ENCODE data around the gene RFWD3. TPM values are rescaled to one million over a fixed set of nuclear protein-coding genes. Genes with fewer than 3 reads are reported as not detected.

Gene RFWD3
- total RNA-seq: 10 to 100 TPM in 5 of 8 experiments, 1 to 10 TPM in 3; 9.1 to 46.0 (median 12.6) TPM

- peak within 1 kb of the TSS; percentile 57 to 93 (median 69) for H3K4me3 ChIP-seq
- ATAC-seq (replicated peaks in 6 of 8): peak; percentile 98 to 100 (median 100)
- 0 to 4% (median 0%) methylated on average over 1 to 47 of the region's 63 CpGs for WGBS, 10 experiments
- in situ Hi-C loops (cut with MboI; ENCODE audit: low pct_unique_long_range_greater_than_20kb in 2 of 9, low sequenced_read_pairs in 9 of 9, unreplicated experiment in 9 of 9): no loop called here
- peaks cover 2 to 5% of the 10 kb centered on the region in 2 donors for H3K4me1 ChIP-seq (replicated peaks in 1 of 2)
- H3K27ac ChIP-seq: peak within 1 kb of the TSS; percentile 10 to 81
These were observed at the start of gene RFWD3 for GRCh38 chr16:74666425-74667254. RFWD3 (minus strand) TSS chr16:74666877; CDS start chr16:74661449, 5,428 bp downstream.

DNA sequence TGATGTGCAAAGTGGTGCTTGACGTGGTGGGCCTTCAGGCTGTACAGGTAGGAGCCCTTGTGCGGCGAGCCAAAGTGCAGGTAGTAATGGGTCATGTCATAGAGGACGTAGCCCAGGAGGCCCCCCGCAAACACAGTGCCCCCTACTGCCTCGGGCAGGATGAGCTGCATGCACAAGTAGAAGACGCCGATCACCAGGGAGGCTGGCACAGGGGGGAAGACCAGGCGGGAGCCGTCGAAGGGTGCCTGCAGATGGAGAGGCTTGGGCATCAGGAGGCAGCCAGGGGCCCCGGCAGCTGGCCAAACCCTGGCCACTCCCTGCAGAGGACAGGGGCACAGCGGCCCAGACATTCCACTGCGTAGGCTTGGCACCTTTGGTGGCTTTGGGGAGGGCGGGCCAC lies 49.7 kb upstream of the RFWD3 start:
- ATAC-seq (replicated peaks in 6 of 8): no peak
- in situ Hi-C loops (cut with MboI; ENCODE audit: low pct_unique_long_range_greater_than_20kb in 2 of 9, low sequenced_read_pairs in 9 of 9, unreplicated experiment in 9 of 9): loop anchor here in 7 of 9 experiments (10.0 to 25.0 kb wide), 3 partner anchors 138 to 396 kb away; partner anchors contain the start of gene LDHD (in 1 of the 7)
- WGBS, 10 experiments: 38 to 93% (median 73%) methylated on average over 1 to 10 of the region's 15 CpGs; no CpG with 5 or more reads in 3 of the 10 experiments
- no peak overlapping the region for H3K27ac ChIP-seq
- no peak overlapping the region for H3K4me3 ChIP-seq
- no peaks in the 10 kb centered on the region for H3K4me1 ChIP-seq (replicated peaks in 1 of 2)

DNA sequence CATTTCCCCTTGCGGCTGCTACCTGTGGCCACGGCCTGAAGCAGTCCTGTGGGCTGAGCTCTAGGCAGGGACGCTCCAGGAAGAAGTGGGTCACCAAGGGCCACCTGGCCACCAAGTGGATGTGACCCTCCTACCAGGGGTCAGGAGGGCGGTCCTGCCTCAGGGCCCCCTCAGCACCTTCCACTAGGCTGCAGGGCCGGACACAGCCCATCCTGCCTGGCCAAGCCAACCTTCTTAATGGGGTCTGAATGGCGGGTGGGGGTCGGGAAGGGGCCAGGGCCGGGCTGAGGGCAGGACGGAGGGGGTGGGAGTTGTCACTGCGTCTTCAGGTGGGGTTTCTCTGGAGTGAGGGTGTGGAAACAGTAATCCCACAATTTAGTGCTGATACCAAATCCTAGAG lies 47.2 kb upstream of the RFWD3 start:
- Histone ChIP-seq H3K27ac (no peak overlapping the region), H3K4me1 (replicated peaks in 1 of 2) (no peaks in the 10 kb centered on the region), H3K4me3 (no peak overlapping the region)
- 60% methylated on average over 1 of the region's 10 CpGs; no CpG with 5 or more reads in 9 of the 10 experiments for WGBS, 10 experiments
- ATAC-seq (replicated peaks in 6 of 8): no peak
- in situ Hi-C loops (cut with MboI; ENCODE audit: low pct_unique_long_range_greater_than_20kb in 2 of 9, low sequenced_read_pairs in 9 of 9, unreplicated experiment in 9 of 9): loop anchor here in 7 of 9 experiments (10.0 to 25.0 kb wide), 3 partner anchors 141 to 398 kb away; partner anchors contain the start of gene LDHD (in 1 of the 7)

- peak in 2 of 8 experiments; percentile 22 to 25 for ATAC-seq (replicated peaks in 6 of 8)
- Histone ChIP-seq H3K27ac (no peak overlapping the region), H3K4me1 (replicated peaks in 1 of 2) (no peaks in the 10 kb centered on the region), H3K4me3 (no peak overlapping the region)
- WGBS, 10 experiments: 17 to 100% (median 50%) methylated on average over 1 to 2 of the region's 10 CpGs; no CpG with 5 or more reads in 7 of the 10 experiments
- in situ Hi-C loops (cut with MboI; ENCODE audit: low pct_unique_long_range_greater_than_20kb in 2 of 9, low sequenced_read_pairs in 9 of 9, unreplicated experiment in 9 of 9): loop anchor here in 7 of 9 experiments (10.0 to 25.0 kb wide), 3 partner anchors 141 to 399 kb away; partner anchors contain the start of gene LDHD (in 1 of the 7)
These were observed 46.6 kb upstream of the RFWD3 start for GRCh38 chr16:74713325-74713724.

- Histone ChIP-seq H3K27ac (no peak overlapping the region), H3K4me3 (no peak overlapping the region), H3K4me1 (replicated peaks in 1 of 2) (no peaks in the 10 kb centered on the region)
- ATAC-seq (replicated peaks in 6 of 8): no peak
- in situ Hi-C loops (cut with MboI; ENCODE audit: low pct_unique_long_range_greater_than_20kb in 2 of 9, low sequenced_read_pairs in 9 of 9, unreplicated experiment in 9 of 9): loop anchor here in 7 of 9 experiments (10.0 to 25.0 kb wide), 3 partner anchors 143 to 400 kb away; partner anchors contain the start of gene LDHD (in 1 of the 7)
- 50 to 100% (median 80%) methylated on average over 1 to 3 of the region's 12 CpGs; no CpG with 5 or more reads in 3 of the 10 experiments for WGBS, 10 experiments
These were observed 45.3 kb upstream of the RFWD3 start for GRCh38 chr16:74711938-74712337.

DNA sequence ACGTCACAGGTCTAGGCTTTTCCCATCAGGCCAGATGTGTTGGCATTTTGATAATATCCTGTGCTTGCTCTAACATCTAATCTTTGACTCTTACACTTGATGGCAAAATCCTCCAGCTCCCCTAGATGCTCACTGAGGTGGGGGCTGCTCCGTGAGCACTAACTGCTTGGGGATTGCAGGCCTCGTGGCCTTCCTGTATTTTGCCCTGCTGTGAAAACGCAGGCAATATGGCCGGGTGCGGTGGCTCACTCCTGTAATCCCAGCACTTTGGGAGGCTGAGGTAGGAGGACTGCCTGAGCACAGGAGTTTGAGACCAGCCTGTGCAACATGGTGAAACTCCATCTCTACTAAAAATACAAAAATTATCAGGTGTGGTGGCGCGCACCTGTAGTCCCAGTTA lies 43.7 kb upstream of the RFWD3 start:
- no peak for ATAC-seq (replicated peaks in 6 of 8)
- Histone ChIP-seq H3K4me1 (replicated peaks in 1 of 2) (no peaks in the 10 kb centered on the region), H3K4me3 (no peak overlapping the region), H3K27ac (no peak overlapping the region)
- WGBS, 10 experiments: 86 to 100% (median 100%) methylated on average over 1 to 3 of the region's 8 CpGs; no CpG with 5 or more reads in 5 of the 10 experiments
- in situ Hi-C loops (cut with MboI; ENCODE audit: low pct_unique_long_range_greater_than_20kb in 2 of 9, low sequenced_read_pairs in 9 of 9, unreplicated experiment in 9 of 9): loop anchor here in 7 of 9 experiments (10.0 to 25.0 kb wide), 3 partner anchors 144 to 402 kb away; partner anchors contain the start of gene LDHD (in 1 of the 7)

DNA sequence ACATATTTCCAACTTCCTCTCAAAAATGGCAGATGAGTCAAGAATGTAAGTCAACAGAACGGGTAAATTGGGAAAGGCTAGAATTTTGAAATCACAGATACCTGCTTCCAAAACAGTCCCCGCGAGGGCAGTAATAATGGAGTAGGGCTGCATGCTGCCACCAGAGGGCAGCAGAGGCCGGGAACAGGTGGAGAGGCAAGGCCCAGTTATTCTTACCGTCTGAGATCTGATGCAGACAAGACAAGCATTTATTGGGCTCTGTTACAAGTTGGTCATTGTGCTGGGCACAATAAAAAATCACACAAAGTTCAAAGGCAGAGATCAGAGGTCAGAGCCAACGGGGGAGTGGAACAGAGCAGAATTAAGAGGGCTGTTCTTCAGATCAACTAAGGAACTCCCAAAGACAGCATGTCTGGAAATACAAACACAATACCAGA lies 42.8 kb upstream of the RFWD3 start:
- Histone ChIP-seq H3K4me3 (no peak overlapping the region), H3K4me1 (replicated peaks in 1 of 2) (no peaks in the 10 kb centered on the region), H3K27ac (no peak overlapping the region)
- WGBS, 10 experiments: 0 to 6% (median 0%) methylated on average over 1 to 6 of the region's 6 CpGs; no CpG with 5 or more reads in 2 of the 10 experiments
- in situ Hi-C loops (cut with MboI; ENCODE audit: low pct_unique_long_range_greater_than_20kb in 2 of 9, low sequenced_read_pairs in 9 of 9, unreplicated experiment in 9 of 9): loop anchor here in 7 of 9 experiments (10.0 to 25.0 kb wide), 3 partner anchors 153 to 403 kb away; partner anchors contain the start of gene LDHD (in 1 of the 7)
- peak; percentile 92 to 99 (median 98) for ATAC-seq (replicated peaks in 6 of 8)

- no peak within 1 kb of the TSS for H3K27ac ChIP-seq
- WGBS, 10 experiments: 3 to 100% (median 31%) methylated on average over 1 to 14 of the region's 35 CpGs; no CpG with 5 or more reads in 3 of the 10 experiments
- in situ Hi-C loops (cut with MboI; ENCODE audit: low pct_unique_long_range_greater_than_20kb in 2 of 9, low sequenced_read_pairs in 9 of 9, unreplicated experiment in 9 of 9): loop anchor here in 7 of 9 experiments (10.0 to 25.0 kb wide), 3 partner anchors 162 to 412 kb away; partner anchors contain the start of gene LDHD (in 1 of the 7)
These were observed 34.0 kb upstream of the RFWD3 start, which contains the start of gene MLKL for GRCh38 chr16:74700438-74701225. MLKL (minus strand) TSS chr16:74700862; CDS start chr16:74695757, 5,105 bp downstream.

DNA sequence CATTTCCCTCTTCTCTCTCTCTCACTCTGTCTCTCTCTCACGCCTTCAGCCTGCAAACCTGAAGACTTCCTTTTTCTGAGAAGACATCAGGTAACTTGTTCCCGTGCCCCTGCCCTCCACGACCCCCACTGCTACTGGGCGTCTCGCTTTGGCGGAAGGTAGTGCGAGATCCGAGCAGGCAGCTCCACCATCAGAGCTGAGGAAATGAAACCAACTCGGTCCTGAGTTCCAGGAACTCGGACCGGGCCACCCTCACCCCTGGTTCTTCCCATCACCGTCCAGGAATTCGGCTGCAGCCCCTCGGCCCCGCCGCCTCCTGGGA lies 33.4 kb upstream of the RFWD3 start:
- in situ Hi-C loops (cut with MboI; ENCODE audit: low pct_unique_long_range_greater_than_20kb in 2 of 9, low sequenced_read_pairs in 9 of 9, unreplicated experiment in 9 of 9): loop anchor here in 7 of 9 experiments (10.0 to 25.0 kb wide), 3 partner anchors 162 to 412 kb away; partner anchors contain the start of gene LDHD (in 1 of the 7)
- no peak overlapping the region for H3K27ac ChIP-seq
- peaks cover 0 to 2% of the 10 kb centered on the region in 2 donors for H3K4me1 ChIP-seq (replicated peaks in 1 of 2)
- H3K4me3 ChIP-seq: peak overlapping the region in 2 of 5 donors; percentile 12 to 16
- ATAC-seq (replicated peaks in 6 of 8): peak in 3 of 8 experiments; percentile 8 to 27 (median 11)
- 0 to 60% (median 3%) methylated on average over 1 to 11 of the region's 16 CpGs; no CpG with 5 or more reads in 3 of the 10 experiments for WGBS, 10 experiments

More at GRCh38 chr16:74700438-74701225, 34.0 kb upstream of the RFWD3 start, which contains the start of gene MLKL:
- peak; percentile 30 to 70 (median 48) for ATAC-seq (replicated peaks in 6 of 8)
- Histone ChIP-seq H3K4me3 (peak within 1 kb of the TSS in 2 of 5 donors; percentile 12 to 16), H3K4me1 (replicated peaks in 1 of 2) (peaks cover 0 to 2% of the 10 kb centered on the region in 2 donors)

DNA sequence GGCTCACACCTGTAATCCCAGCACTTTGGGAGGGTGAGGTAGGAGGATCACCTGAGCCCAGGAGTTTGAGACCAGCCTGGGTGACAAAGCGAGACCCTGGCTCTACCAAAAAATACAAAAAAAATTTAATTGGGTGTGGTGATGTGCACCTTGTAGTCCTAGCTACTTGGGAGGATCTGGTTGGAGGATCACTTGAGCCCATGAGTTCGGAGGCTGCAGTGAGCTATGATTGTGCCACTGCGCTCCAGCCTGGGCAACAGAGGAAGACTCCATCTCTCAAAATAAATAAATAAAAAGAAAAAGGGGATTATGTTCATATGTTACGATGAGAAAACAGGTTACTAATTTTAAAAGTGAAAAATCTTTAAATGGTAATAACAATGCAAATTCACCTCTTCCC lies 33.0 kb upstream of the RFWD3 start:
- in situ Hi-C loops (cut with MboI; ENCODE audit: low pct_unique_long_range_greater_than_20kb in 2 of 9, low sequenced_read_pairs in 9 of 9, unreplicated experiment in 9 of 9): loop anchor here in 7 of 9 experiments (10.0 to 25.0 kb wide), 3 partner anchors 163 to 413 kb away; partner anchors contain the start of gene LDHD (in 1 of the 7)
- Histone ChIP-seq H3K4me3 (no peak overlapping the region), H3K27ac (no peak overlapping the region), H3K4me1 (replicated peaks in 1 of 2) (peaks cover 0 to 2% of the 10 kb centered on the region in 2 donors)
- WGBS, 10 experiments: 39 to 100% (median 89%) methylated on average over 1 to 4 of the region's 4 CpGs
- no peak for ATAC-seq (replicated peaks in 6 of 8)

DNA sequence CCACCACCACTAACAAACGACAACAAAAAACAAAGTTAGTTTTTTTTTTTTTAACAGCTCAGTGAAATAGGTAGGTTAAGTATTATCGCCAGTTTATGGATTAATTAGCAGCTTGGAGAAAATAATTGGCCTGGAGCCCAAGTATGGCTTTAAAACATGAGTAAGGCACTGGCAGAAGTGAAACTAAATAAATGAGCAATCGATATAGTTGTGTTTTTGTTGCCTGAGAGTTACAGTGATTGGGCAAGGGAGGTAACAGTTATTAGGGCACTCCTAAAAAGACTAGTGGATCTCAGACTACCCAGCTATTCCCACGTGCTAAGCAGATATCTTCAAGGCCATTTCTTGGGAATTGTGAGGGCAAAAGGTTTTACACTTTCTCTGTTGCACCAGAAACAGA lies 31.5 kb upstream of the RFWD3 start:
- in situ Hi-C loops (cut with MboI; ENCODE audit: low pct_unique_long_range_greater_than_20kb in 2 of 9, low sequenced_read_pairs in 9 of 9, unreplicated experiment in 9 of 9): no loop called here
- H3K4me1 ChIP-seq (replicated peaks in 1 of 2): peaks cover 0 to 2% of the 10 kb centered on the region in 2 donors
- H3K27ac ChIP-seq: no peak overlapping the region
- H3K4me3 ChIP-seq: no peak overlapping the region
- 62 to 100% (median 77%) methylated on average over 1 to 4 of the region's 4 CpGs; no CpG with 5 or more reads in 2 of the 10 experiments for WGBS, 10 experiments
- no peak for ATAC-seq (replicated peaks in 6 of 8)
